Right renal pelvis (tissue), 4 donors: ENCODE measurements around the gene PTPRG. TPM values are rescaled to one million over a fixed set of nuclear protein-coding genes. Genes with fewer than 3 reads are reported as not detected.

Experiments
- DNase-seq, 4 donors: peaks; one replicate each; pipeline ENCODE4 v3.0.0-alpha.2; 2013; ENCODE audit warnings: low read depth in 4 of 4, low spot score in 3 of 4, missing footprints in 1 of 4
- polyA plus RNA-seq, 4 donors: library from polyadenylated mRNA; unstranded; fragments of 120-200 nt; gene quantifications; one replicate each; pipeline ENCODE4 v1.2.1, GENCODE V29; 2013; ENCODE audit not compliant: insufficient read length in 4 of 4

PTPRG gene
- polyA plus RNA-seq, 4 donors, result 76.3 to 93.4 (median 85.3) TPM

GRCh38 chr3:62110443-62111225 lies 549.3 kb downstream of the PTPRG start:
- DNase-seq, result no peak

GRCh38 chr3:62113092-62113491 lies 551.7 kb downstream of the PTPRG start:
- no peak for DNase-seq

GRCh38 chr3:62114763-62115162 lies 553.4 kb downstream of the PTPRG start:
- DNase-seq, result no peak

GRCh38 chr3:62117903-62118548 lies 556.7 kb downstream of the PTPRG start:
- DNase-seq, result no peak

GRCh38 chr3:62119139-62119538 lies 557.8 kb downstream of the PTPRG start:
- DNase-seq, result no peak

GRCh38 chr3:62122819-62123218 lies 561.4 kb downstream of the PTPRG start:
- no peak for DNase-seq

GRCh38 chr3:62125380-62125779 lies 564.0 kb downstream of the PTPRG start:
- DNase-seq, result no peak

- no peak for DNase-seq
Observed at GRCh38 chr3:62127116-62127515, 565.7 kb downstream of the PTPRG start.

- DNase-seq, result no peak
Observed at GRCh38 chr3:62128051-62128450, 566.7 kb downstream of the PTPRG start.

- DNase-seq, result no peak
Observed at GRCh38 chr3:62128681-62129080, 567.3 kb downstream of the PTPRG start.

GRCh38 chr3:62131050-62131449 lies 569.7 kb downstream of the PTPRG start:
- no peak for DNase-seq

- DNase-seq, result no peak
Observed at GRCh38 chr3:62131620-62132019, 570.2 kb downstream of the PTPRG start.

GRCh38 chr3:62132027-62132602 lies 570.7 kb downstream of the PTPRG start:
- no peak for DNase-seq

- DNase-seq, result no peak
Observed at GRCh38 chr3:62133015-62133414, 571.6 kb downstream of the PTPRG start.

GRCh38 chr3:62134061-62134496 lies 572.7 kb downstream of the PTPRG start:
- DNase-seq, result no peak

GRCh38 chr3:62135741-62136140 lies 574.4 kb downstream of the PTPRG start:
- DNase-seq, result no peak

GRCh38 chr3:62139957-62140356 lies 578.6 kb downstream of the PTPRG start:
- no peak for DNase-seq

- peak in 2 of 4 donors; percentile 35 to 52 for DNase-seq
Observed at GRCh38 chr3:62142331-62143085, 581.1 kb downstream of the PTPRG start.

- no peak for DNase-seq
Observed at GRCh38 chr3:62143843-62144450, 582.6 kb downstream of the PTPRG start.

GRCh38 chr3:62144482-62144881 lies 583.1 kb downstream of the PTPRG start:
- DNase-seq, result no peak
